Measurements from ENCODE around the gene RBM20. TPM values are rescaled to one million over a fixed set of nuclear protein-coding genes. Genes with fewer than 3 reads are reported as not detected.
"Not testable (repeated sequence)": the region's sequence is repeated elsewhere in the genome, so short reads cannot be mapped to it uniquely, and the experiment has no call there.

The RBM20 gene
- polyA plus RNA-seq, 1 donor, result 13.5 TPM

DNA sequence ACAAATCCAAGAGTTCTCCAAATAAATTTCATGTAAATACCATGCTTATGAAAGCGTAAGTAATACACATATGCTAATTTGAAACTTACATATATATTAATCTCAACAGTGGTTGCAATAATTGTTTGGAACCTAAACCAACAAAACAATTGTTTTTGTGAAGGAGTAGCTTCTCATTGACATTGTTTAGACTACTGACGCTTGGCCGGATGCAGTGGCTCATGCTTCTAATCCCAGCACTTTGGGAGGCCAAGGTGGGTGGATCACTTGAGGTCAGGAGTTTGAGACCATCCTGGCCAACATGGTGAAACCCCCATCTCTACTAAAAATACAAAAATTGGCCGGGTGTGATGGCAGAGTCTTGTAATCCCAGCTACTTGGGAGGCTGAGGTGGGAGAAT is 61.5 kb downstream of the RBM20 start:
- DNase-seq (ENCODE audit: low read depth), result not testable (repeated sequence)

GRCh38 chr10:110706690-110707098 is 62.6 kb downstream of the RBM20 start:
- DNase-seq (ENCODE audit: low read depth), result no peak

DNA sequence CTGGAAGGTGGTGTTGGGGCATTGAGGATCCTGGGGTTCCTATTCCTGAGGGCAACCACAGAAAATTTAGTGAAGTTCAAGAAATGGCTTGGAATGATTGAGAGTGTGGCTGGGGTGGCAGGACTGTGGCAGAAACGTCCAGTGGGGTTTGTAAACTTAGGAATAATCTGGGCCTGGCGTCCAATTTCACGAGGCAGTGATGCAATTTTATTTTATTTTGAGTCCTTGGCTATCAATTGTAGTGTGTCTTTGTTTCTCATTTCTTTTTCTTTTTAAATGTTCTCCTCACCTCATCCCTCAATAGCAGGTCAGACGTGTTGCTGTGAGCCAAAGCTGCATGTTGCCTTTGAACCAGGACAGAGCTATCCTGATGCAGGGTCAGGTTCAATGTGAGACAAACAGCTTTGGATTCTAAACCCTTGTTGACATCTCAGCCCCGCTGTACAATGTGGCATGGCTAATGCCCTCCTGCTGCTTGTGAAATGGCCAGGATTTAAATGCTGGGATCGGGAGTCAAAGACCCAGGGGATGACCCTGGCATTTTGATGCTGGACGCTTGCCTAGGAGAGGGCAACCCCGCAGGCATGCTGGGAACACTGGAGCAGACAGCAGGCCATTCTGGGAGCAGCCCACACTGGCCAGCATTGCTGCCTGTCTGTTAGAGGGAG is 64.8 kb downstream of the RBM20 start:
- no peak for DNase-seq (ENCODE audit: low read depth)

DNA sequence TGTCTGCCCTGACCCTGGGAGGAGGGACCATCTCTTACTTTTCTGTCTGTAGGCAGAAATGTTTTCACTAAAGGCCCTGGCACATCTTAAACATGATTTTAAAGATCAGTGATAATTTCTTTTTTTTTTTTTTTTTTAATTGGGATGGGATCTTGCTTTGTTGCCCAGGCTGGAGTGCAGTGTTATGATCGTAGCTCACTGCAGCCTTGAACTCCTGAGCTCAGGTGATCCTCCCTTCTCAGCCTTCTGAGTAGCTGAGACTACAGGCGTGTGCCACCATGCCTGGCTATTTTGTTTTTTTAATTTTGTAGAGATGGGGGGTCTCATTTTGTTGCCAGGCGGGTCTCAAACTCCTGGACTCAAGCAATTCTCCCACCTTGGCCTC is 65.3 kb downstream of the RBM20 start:
- no peak for DNase-seq (ENCODE audit: low read depth)

DNA sequence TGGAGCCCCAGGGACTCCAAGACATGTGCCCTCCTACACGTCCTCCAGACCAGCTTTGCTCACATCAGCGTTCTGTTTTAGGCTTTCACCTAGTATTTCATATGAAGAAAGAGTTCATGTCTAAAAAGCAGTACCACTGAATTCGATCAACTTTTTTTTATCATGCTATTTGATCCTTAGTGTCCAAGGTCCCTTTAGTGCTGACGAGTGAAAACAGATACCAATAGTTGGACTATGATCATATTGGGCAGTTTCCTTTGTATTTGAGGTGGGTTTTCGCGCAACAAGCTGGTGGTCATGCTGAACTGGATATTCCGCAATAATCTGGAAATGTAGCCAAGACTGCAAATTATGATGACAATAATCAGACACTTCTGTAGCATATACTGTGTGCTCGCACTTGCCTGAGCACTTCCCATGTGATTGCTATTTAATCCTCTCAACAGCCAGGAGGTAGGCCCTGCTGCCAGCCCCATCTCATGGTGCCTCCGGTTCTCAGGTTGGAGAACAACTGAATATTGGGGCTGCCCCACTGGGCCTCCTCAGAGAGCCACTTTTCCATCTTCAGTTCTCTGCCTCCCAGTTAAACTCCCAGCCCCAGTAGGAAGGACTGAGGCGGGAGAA is 65.9 kb downstream of the RBM20 start:
- DNase-seq (ENCODE audit: low read depth), result no peak

DNA sequence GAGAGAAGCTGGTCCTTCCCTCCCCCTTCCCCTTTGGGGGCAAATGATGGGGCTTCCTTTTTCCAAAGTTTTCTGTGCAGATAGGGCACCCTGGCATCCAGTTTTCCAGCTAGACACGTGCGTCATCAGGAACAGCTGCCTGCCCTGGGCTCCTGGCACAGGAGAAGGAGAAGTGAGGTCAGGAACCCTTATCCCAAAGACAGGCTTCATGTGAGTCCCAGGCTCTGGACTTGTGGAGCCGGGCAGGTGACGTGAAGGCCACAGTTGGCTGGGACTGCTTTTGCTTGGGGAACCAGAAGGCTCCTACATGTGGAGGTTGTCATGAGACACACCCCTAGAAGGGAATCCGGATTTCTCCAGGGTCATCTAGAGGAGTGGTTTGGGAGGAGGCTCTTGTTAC is 66.5 kb downstream of the RBM20 start:
- DNase-seq (ENCODE audit: low read depth), result no peak

GRCh38 chr10:110711382-110711781 is 67.2 kb downstream of the RBM20 start:
- DNase-seq (ENCODE audit: low read depth), result no peak

DNA sequence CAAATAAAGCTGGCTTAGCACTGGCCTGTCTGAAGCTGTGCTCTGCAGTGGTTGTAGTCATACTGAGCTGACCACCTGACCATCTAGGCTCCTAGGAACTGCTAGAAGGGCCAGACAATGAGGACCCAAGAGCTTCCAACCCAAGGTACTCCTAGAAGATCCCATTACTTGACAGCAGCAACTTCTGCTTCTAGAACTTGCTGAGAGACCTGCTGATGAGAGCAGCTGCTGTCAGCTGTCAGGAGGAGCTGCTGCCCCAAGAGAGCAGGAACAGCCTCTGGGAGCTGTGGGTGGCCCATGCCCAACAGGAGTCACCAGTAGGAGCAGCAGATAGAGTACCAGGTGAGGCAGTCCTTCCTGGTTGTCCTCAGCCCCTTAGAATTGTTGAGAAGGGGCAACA is 70.2 kb downstream of the RBM20 start:
- no peak for DNase-seq (ENCODE audit: low read depth)

DNA sequence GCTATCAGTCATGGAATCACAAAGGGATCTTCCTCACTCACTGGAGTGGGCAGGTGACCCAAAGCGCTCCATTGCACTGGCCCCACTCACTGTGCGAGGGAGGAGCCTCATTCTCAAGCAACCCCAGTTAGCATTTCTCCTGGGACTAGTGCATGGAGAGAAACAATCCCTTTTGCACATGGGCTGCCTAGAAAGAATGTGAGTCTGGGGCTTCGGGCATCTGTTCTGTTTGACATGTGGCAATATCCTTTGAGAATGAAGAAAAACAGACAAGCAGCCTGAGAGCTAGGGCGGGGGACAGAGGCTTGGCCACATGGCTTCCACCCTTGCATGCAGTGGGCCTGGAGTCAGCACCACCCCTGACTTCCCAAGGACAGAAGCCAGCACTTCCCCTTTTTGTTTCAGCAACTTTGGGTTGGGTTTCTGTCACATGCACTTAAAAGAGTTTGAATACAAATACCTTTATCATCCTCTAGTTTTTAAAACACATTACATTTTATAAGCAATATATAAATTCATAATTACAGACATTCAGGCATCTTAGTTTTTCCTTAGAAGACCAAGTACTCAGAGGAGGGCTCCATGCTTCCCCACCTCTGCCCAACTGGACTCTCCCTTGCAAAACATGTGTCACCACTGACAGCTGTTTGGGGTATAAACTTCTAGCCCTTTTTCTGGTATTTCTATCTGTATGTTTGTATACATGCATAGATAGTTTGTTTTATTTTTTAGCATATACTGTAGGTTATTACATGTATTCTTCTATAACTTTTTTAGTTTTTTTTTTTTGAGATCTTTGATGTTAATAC is 73.8 kb downstream of the RBM20 start:
- DNase-seq (ENCODE audit: low read depth), result no peak

DNA sequence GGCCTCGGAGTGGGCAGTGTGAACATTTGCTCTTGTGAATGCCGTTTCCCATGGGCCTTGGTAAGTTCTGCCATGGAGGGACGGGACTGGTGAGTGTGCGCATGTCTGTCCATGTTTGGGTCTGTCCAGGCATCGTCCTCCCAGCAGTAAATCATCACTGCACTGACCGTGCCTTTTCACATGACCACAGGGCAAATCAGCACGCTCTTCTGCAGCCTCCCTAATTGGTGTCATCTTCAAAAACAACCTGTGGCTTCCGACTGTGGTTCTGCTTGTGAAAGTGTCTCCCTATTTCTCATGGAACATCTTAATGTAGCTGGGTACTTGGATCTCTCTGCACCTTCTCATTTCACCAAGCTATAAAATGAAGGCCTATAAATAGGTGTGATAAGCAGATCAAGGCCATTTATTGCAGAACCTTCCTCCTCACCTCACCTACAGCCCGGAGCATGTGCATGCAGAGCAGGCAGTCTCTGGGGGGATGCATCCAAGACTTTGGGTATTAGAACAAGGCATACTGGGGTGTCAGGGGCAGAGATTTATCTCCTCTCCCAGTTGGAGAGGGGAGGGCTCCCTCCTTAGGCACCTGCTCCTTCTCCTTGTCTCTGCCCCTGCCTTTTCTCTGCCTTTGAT is 77.4 kb downstream of the RBM20 start:
- DNase-seq (ENCODE audit: low read depth), result no peak

GRCh38 chr10:110723224-110723891 is 79.2 kb downstream of the RBM20 start:
- no peak for DNase-seq (ENCODE audit: low read depth)

DNA sequence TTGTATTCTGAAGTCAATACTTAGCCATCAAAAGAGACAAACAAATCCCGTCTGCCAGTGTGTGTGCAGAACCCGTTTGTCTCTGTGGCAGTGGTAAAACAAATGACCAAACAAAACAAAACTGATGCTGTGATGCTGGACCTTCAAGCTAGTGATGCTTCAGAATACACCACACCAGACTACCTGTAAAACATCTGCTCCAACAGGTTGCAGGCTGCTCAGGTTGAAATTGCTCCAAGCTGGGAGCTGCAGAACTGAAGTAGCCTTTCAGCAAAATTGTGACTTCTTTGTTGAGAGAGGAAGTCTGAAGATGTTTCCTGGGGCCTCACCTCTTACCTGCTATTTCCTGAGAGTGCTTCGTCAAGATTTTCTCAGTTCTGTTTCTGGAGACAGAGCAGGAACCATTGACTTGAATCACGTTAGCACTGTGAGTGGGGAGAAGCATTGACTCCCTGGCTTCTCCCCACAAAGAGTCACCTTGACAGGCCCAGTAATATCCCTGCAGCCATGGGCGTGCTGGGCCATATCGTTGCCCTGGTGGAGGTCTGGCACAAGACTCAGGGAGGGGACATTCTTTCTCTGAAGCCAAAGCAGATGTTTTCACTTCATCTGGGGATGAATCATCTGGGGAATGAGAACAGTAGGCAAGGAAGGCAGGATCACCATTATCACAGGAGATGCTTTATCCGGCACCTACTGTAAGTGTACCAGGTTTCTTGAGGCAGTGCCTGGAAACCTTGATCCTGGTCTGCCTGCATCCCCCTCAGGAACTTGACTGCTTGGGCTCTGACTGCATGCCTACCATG is 80.2 kb downstream of the RBM20 start:
- DNase-seq (ENCODE audit: low read depth), result no peak

DNA sequence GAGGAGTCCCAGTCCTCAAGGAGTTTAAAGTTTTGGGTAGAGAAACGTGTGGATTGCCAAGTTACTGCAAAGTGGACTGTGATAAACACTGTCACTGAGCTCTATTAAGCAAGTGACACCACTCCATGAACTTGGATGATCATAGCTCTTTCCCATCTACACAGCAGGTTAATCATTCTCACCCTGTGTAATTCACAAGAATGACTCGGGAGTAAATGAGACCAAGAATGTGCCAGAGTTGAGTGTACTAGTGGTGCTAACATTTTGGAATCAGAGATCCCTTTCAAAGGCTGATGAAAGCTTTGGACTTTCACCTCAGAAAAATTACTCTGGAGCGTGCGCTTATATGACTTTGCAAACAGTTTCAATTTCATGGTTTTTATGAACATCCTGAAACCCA is 80.8 kb downstream of the RBM20 start:
- DNase-seq (ENCODE audit: low read depth), result no peak

- DNase-seq (ENCODE audit: low read depth), result no peak
Observed at GRCh38 chr10:110725801-110726630, 81.9 kb downstream of the RBM20 start.

GRCh38 chr10:110727785-110728184 is 83.6 kb downstream of the RBM20 start:
- not testable (repeated sequence) for DNase-seq (ENCODE audit: low read depth)

GRCh38 chr10:110730345-110731050 is 86.4 kb downstream of the RBM20 start:
- DNase-seq (ENCODE audit: low read depth), result no peak

- no peak for DNase-seq (ENCODE audit: low read depth)
Observed at GRCh38 chr10:110733218-110733952, 89.2 kb downstream of the RBM20 start.

DNA sequence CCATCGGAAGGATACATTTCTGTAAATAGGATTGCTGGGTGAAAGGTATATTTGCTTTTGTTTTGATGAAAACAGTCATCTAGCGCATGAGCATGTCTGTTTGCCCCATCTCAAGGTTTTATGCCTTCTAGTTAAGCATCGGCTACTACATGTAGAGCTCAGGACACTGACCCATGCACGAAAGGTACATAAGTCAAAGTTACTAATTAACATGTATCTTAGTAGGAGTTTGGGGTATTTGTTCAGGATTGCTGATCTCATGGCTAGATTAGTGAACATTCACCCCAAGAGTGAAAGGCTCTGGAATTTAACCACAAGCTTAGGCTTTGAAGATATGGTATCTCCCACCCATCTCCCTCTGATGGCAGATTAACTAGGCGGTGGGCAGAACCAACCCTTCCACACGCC is 91.5 kb downstream of the RBM20 start:
- DNase-seq (ENCODE audit: low read depth), result no peak
